GM18909 (cell line): ENCODE measurements around the gene ADAMTS3.

Experiments used
- ATAC-seq: cut with Tn5 transposase; IDR thresholded peaks from one replicate; pipeline ENCODE4 v1.9.1; 2021; ENCODE audit warnings: mild to moderate bottlenecking; ENCODE audit not compliant: unreplicated experiment, poor library complexity

Gene ADAMTS3

DNA sequence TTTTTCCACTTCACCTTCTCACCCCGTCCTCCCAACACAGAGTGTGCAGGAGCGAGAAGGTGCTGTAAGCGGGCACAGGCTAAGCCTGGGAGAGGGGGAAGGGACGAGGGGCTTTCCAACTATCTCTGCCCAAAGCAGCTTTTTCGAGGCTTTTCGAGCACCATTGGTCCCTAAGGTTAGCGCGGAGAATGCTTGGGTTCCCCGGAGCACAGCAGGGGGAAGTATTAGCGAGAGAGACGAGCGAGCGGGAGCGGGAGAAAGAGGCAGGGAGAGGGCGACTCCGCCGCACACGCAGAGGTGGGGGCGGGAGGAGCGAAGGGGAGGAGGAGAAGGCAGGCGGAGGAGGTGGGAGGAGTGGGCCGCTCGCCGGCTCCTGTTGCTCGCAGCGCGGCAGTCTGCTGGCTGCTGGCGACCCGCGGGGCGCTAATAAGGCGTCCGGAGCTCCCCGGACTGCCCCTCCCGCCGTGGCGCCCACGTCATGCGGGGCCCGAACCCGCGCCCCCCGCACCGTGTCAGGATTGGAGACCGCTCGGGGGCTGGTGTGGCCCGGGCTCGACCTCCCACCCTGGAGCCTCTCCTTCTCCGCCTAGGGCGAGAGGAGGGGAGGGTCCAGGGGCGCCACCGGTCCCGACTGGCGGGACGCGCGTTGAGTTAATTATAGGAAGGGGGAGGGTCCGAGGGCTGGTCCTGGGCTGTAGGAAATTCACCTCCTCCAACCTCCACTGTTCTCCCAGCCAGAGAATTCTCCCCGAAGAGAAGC lies at the start of gene ADAMTS3:
TSS of gene ADAMTS3 (minus strand) at position 263 of the 760 bp plus-strand sequence. CDS start 459 bp downstream, outside the sequence.
- ATAC-seq: no peak

DNA sequence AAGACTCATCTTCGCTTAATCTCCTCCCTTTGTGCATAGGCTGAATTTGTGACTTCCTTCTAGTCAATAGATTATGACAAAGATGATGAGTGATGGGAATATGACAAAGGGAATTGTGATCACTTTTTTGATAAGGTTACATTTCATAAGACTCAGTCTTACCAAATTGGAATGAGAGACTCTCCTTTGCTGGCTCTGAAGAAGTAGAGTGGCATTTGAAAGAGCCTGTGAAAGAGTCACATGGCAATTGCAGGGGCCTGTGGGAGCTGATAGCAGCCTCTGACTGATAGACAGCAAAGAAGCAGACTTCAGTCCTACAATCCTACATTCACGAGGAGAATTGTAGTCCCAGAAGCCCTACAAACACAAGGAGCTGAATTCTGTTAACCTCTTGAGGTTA lies 44.9 kb upstream of the ADAMTS3 start:
- no peak for ATAC-seq

DNA sequence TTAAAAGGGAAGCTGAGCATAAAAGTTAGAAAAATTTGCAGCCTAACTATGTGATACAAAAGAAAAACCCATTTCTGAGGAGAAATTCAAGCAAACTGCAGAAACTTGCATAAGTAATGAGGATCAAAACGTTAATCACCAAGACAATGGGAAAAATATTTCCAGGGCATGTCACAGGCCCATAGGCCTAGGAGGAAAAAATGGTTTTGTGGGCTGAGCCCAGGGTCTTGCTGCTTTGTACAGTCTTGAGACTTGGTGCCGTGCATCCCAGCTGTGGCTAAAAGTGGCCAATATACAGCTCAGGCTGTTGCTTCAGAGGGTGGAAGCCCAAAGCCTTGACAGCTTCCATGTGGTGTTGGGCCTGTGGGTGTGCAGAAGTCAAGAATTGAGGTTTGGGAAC lies 37.7 kb upstream of the ADAMTS3 start:
- ATAC-seq: no peak

DNA sequence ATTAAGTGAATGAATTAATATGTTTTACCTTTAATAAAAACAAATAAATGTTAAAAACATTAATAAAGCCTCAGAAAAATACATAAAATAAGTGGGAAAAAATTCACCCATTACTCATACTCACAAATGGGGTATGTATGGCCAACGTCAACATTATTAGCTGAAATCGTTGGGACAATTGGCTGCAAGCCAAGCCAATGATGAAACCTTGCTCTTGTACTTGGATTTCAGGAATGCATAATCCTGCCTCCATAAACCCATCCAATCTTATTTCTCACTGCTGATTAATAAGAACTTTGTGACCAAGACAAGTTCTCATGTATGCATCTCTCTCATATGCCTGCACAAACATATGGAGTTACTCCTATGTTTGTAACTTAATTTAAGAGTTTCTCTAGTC lies 35.3 kb upstream of the ADAMTS3 start:
- ATAC-seq: no peak

DNA sequence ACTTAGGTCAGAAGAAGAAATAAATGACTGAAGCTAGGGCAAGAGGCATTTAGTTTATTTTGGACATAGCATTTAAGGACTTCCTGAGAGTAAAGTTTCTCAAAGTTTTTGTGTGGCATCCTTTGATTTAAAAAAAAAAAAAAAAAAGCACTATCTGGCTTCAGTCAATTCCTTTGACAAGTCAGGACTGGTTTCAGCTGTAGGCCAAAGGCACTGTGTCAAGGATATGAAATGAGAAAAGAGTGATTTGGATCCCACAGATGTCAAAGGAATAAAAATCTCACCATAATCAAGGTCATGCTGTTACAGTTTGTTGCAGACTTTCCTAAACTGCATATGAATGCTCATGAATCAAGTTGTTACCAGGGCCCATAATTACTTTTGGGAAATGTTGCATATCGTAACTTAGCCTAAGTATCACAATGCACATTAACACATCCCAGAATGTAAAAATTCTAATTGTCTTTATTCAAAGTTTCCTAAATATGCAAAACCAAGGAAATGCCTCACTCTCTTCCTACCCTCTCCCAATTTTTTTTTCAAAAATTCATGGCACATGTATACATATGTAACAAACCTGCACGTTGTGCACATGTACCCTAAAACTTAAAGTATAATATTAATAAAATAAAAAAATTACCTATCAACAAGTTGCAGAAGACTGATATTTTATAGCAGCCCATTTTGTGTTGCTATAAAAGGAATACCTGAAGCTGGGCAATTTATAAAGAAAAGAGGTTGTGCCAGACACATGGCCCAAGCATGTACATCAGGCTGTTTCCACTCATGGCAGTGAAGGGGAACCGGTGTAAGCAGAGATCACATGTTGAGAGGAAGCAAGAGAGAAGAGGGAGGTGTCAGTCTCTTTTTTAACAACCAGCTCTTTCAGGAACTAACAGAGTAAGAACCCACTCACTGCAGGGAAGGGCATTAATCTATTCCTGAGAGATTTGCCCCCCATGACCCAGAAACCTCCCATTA lies 33.7 kb upstream of the ADAMTS3 start:
- ATAC-seq: no peak

DNA sequence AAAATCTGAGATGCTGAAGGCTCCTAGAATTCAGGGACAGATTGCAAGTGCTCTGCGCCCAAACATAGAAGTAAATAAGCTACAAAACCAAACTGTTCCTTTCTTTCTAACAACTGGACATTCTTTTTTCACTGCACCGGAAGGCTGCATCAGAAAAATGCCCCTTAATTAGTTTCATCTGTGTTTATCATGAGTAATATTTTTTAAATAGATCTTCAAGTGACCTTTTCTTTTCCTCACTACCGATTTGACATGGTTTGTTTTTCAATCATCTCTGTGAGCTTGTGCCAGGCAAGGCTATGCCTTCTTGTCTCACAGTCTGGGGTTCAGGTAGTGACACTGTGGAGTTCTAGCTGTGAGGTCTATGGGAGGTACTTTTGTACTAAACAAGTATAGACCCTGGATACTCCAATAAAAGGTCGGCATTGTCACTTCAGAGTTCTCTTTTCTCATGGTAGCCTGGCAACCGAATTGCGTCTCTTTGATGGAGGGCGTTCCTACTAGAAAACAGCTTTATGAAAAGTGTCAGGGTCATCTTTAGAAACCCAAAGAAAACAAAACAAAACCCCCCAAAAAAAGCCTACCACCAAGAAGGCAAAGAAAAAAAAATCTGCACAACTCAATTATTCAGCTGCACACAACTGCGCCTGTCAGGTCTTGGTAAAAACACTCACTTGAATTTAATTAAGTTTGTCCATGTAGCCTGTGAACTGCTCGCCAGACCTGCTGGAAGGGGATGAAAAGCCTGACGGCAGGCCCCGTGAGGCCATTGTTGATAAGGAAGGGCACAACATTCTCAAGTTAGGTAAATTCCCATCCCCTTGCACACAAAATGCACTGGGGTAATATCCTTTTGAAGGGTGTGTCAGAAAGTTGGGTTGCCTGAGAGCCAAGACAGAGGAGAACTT lies 22.8 kb upstream of the ADAMTS3 start:
- ATAC-seq: no peak

DNA sequence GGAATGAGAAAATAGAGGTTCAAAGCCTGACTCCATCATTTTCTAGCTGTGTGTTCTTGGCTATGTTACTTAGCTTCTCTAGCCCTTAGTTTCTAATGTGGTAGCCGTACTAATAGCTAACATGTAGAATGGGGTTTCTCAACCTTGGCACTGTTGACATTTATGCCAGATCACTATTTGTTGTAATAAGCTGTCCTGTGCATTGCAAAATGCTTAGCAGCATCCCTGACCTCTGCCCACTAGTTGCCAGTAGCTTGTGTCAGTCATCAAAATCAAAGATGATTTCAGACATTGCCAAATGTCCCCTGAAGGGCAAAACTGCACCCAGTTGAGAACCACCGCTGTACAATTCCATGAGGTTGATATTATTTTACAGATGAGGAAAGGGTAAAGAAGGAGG lies 18.3 kb upstream of the ADAMTS3 start:
- no peak for ATAC-seq

DNA sequence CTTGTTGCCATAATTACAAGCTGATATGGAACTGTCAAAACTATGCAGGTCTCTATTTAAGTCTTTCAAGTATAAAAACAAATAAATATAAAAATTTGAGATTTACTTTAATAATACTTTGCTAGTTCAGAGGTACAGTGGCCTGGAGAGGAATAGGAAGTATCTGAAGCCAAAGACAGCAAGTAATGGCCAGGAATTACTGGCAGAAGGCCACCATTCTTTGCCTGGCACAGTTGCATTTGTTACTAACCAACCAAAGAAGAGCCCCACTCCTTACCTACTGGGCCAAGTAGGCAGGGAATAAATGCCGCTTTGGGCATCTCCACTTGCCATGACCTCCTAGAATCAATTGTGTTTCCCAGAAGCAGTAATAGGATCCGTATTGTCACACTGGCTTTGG lies 13.8 kb upstream of the ADAMTS3 start:
- ATAC-seq: no peak

DNA sequence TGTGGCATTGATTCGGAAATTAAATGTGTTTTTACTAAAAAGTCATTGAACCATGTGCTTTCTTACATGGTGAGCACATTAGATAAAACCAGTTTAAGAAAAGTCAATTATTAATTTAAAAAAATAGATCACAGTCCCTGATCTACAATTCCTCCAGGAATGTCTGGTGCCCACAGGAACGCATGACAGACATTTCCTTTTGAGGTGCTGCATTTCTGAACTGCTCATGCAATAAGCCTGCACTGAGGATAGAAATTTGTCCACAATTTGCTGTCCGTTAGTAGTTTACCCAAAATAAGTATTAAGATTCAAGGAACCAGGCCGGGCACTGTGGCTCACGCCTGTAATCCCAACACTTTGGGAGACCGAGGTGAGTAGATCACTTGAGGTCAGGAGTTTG lies 8.2 kb upstream of the ADAMTS3 start:
- no peak for ATAC-seq

DNA sequence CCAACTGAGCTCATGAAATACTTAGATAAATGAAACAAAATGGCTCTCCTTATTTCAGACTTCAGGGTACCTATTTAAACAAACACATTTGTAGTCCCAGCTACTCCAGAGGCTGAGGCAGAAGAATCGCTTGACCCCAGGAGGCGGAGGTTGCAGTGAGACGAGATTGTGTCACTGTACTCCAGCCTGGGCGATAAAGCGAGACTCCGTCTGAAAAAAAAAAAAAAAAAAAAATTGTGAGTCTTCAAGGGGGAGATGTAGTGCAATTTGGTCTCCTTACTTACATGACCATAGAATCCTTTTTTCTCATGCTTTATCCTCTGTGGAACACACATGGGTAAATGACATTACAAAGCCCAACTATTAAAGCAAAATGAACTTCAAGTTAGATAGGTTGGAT lies 2.3 kb upstream of the ADAMTS3 start:
- ATAC-seq: no peak

DNA sequence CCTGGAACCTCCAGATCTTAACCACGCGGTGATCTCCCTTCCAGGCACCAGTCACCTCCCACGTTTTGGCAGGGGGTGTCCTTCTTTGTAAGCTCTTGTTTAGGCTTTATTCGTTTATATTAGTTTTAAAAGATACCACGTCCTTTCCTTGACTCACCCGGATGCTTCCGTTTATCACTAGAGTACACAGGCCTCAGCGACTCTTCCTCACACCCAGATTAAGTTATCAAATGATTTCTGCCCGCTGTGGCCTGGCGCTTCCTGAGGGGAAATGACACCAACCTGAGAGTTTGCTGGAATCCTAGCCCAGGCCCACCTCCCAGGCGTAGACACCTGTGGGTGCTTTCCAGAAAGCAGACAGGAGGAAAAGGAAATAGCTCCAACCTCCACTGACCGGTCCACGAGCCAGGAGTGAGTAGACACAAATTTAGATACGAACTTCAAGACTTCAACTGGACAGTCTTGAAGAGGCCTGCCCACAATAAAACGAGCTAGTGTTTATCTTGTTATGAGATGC lies 756 bp upstream of the ADAMTS3 start:
- ATAC-seq: no peak

DNA sequence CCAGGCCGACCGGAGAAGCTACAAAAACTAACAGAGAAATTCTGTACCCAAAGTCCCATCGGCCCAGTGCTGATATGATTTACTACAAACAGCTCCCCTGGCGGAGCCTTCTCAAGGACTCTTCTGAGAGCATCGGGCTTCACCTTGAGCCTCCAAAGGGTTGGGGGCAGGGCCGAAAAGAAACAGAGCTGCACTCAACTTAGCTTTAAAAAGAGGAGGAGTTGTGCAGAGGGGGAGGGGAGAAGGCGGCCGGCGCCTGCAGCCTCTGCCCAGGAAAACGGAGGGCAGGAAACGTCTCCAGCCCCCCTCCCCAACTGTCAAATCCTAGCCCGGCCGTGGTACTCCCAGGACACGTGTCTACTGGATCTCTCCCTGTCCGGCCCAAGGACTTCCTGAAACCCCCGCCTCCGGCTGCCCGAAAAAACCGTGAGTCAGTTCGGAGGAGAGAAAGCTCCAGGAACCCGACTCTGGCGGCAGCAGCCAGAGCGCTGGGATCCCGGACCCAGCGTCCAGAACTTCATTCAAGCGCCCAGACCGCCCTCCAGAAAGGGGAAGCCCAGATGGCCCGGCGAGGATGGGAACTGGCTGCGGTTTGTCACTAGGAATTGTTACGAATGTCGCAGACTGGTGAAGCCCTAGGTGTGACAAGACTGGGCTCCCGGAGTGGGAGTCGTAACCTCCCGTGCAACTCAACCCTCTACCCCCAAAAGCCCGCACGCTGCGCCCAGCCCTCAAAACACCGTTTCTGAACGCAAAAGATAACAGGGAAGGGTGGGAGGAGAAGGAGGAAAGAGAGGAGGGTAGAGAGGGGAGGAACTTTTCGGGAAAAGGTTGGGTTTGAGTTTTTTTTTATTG lies 973 bp downstream of the ADAMTS3 start:
- peak; percentile 61 for ATAC-seq

DNA sequence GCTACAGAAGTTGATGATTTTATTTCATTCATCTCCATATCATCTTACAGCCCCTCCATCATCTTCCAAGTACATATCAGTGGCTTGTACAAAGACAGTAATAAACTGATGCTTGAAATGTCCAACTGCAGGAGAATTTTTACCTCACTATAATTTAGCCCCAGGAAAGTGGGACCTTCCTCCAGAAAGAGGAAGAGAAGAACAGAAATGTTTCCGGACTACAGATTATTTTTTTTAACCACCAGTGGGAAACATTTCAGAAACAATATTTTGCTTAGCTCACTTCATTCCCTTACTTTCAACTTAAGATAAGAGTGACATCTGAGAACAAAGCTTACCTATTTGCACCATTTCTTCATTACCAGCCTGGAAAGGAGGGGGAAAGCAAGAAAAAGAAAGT lies 2.0 kb downstream of the ADAMTS3 start:
- no peak for ATAC-seq

DNA sequence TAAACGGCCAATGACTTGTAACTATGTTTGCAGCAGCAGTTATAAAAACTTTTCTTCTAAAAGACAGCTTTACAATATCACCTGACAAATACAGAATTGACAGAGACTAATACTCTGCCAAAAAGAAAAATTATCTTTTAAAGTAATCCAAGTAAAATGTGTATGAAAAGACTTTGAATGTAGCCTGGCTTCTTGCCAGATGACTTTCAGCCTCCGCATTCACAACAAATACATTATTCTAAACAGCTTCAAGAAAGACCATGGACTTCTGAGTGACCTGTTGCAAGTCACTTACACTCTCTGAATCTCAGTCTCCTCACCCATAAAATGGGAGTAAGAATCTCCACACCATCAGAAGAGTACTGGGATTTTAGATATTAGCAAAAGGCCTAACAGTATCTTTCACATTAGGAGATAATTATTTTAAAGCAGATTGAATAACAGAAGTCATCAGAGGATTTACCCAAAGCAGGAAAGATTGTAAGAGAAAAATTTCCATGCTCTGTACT lies 2.5 kb downstream of the ADAMTS3 start:
- no peak for ATAC-seq

DNA sequence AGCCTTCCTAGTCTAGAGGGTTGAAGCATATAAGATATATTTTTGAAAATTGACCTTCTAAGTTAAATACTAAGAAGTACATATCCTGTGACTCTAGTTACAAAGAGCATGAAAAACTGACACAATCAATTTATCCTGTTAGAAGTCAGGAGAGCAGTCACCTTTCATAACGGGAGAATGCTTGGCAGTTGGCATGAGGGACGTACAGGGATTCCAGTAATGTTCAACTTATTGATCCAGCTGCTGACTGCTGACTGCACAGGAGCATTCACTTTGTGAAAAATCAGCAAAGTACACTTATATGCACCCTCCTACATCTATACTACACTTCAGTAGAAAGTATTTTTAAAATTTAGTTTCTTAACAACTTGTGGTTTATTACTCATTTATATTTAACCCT lies 4.2 kb downstream of the ADAMTS3 start:
- no peak for ATAC-seq

DNA sequence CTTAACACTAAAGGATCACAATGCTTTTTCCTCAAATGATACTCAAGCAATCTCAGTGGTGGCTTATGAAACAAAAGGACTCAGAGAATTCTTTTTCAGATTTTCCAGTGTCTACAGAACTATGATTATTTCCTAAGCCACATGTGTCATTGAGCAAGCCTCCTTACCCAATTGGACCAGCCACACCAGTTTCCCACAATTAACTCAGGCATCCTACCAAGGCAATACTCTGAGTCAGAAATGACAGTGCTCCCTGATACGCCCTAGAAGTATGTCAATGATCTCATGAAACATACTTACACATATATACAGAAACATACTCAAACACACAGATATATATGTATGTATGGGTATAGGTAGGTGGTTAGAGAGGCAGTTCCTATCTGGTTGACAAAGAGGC lies 4.8 kb downstream of the ADAMTS3 start:
- no peak for ATAC-seq

DNA sequence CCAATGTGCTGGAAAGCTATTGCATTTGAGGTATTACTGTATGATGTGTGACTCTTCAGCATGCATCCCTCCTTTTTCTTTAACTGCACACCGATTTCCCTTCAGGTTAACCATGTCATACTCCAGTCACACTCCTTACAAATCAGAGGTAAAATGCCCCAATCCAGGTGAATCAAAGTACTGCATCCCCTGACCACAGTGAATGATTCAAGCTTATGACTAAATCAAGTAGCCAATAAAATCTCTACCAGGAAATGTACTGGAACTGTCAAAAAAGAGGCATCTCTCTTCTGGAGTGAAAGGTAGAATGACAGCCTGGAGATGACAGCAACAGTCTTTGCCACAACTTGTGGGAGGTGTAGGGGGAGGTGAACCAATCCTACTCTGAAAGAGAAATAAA lies 10.4 kb downstream of the ADAMTS3 start:
- ATAC-seq: no peak

DNA sequence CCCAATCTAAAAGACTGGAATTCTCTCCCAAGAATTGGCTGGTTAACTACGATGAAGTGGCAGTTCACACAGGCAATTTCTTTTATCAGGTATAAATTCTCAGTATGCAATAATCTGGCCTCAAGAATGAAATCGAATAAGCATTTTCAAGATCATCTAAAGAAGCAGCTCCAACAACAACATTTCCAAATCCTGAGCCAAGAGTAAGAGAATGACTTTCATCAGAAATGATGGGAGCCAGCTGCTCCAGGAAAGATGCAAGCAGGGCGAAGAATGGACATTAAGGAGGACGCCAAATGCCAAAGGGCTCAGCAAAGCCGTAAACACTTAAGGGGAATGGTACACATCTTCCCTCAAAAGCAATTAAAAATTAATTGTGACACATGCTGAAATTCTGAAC lies 12.0 kb downstream of the ADAMTS3 start:
- no peak for ATAC-seq

DNA sequence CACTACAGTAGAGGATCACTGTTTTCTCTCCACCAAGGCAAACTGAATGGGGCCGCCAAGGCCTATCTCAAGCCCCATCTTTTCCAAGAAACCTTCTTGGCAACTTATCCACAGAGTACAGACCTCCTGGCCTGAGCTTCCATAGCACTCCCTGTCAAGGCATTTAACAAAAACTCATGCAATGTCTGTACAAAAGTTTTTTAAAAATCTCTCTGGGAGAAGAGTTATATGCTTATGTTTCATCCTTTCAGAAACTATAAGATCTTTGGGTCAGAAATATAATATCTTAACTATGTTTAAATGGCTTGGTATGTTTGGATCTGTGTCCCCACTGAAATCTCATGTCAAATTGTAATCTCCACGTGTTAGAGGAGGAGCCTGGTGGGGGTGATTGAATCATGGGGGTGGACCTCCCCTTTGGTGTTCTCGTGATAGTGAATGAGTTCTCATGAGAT lies 13.6 kb downstream of the ADAMTS3 start:
- ATAC-seq: no peak
